GM12891 (cell line): ENCODE results near the gene TCF7.

Experiments used
- PAX5 ChIP-seq: IDR thresholded peaks from 2 replicates; pipeline ENCODE4 v1.6.1; 2011; ENCODE audit warnings: low read length, moderate library complexity, mild to moderate bottlenecking; ENCODE audit not compliant: insufficient read depth, severe bottlenecking
- POLR2A ChIP-seq: IDR thresholded peaks from 2 replicates; pipeline ENCODE4 v1.6.1; 2011; ENCODE audit warnings: low read depth, low read length, control low read depth
- POLR2AphosphoS5 ChIP-seq: IDR thresholded peaks from 2 replicates; pipeline ENCODE4 v1.6.1; 2011; ENCODE audit warnings: low read depth, low read length, control low read depth
- POU2F2 ChIP-seq: IDR thresholded peaks from 2 replicates; pipeline ENCODE4 v1.6.1; 2011; ENCODE audit warnings: low read depth, mild to moderate bottlenecking, control low read depth, low read length, moderate library complexity
- SPI1 ChIP-seq: IDR thresholded peaks from 2 replicates; pipeline ENCODE4 v1.6.1; 2011; ENCODE audit warnings: low read depth, low read length, control low read depth
- TAF1 ChIP-seq: IDR thresholded peaks from 2 replicates; pipeline ENCODE4 v1.6.1; 2011; ENCODE audit warnings: low read depth, low read length, control low read depth

DNA sequence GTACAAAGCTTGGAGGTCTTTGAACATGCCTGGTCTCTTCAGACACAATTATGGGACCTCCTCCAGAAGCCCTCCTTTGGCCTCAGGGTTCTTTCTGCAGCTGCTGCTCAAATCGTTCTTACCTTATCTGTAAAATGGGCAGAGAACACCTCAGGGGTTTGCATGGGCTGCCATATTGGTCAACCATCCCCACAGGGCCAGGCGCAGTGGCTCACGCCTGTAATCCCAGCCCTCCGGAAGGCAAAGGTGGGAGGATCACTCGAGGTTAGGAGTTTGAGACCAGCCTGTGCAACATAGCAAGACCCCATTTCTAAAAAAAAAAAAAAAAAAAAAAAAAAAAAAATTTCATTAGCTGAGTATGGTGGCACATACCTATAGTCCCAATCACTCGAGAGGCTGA lies 29.1 kb upstream of the TCF7 start:
- TF ChIP-seq POLR2A (no peak), POU2F2 (no peak), TAF1 (no peak), POLR2AphosphoS5 (no peak), PAX5 (no peak), SPI1 (no peak)
